Activated CD4-positive, alpha-beta T cell treated with anti-CD3 and anti-CD28 coated beads, Interleukin-2, Interleukin-4, amounts not matched to agents 100 ng/mL and 50 ng/mL, durations not matched to agents 16 hours and 8 hours (primary cell): ENCODE results near the gene ZSCAN26.

Experiments
- DNase-seq: peaks from one replicate; pipeline ENCODE4 v3.0.0-alpha.2; 2020; ENCODE audit warnings: low spot score

The ZSCAN26 gene

GRCh38 chr6:28322661-28323060 lies 55.7 kb downstream of the ZSCAN26 start:
- DNase-seq: no peak

- no peak for DNase-seq
Observed at GRCh38 chr6:28323813-28324424, 57.0 kb downstream of the ZSCAN26 start.

- no peak for DNase-seq
Observed at GRCh38 chr6:28326371-28326948, 59.5 kb downstream of the ZSCAN26 start.
